ENCODE measurements around the gene WWC1.

DNA sequence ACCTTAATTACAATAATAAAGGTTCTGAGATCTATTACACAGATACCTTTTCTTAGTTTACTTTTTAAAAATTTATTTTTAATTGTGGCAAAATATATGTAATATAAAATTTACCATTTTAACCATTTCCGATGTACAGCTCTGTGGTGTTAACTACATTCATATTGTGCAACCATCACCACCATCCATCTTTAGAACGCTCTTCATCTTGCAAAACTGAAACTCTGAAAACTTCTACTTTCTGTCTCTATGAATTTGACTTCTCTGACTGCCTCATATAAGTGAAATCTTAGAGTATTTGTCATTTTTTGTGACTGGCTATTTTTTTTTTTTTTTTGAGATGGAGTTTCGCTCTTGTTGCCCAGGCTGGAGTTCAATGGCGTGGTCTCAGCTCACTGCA is 26.8 kb downstream of the WWC1 start:
- TF ChIP-seq SIN3A (IDR thresholded peaks at IDR 0.05; ENCODE audit: low read depth) (no peak), EZH2 (IDR thresholded peaks at IDR 0.05) (no peak), CTCF (IDR thresholded peaks at IDR 0.05 in 2 of 3, conservative IDR thresholded peaks at IDR 0.05 in 1 of 3; ENCODE audit: borderline replicate concordance in 1 of 3, insufficient read depth in 1 of 3, low read depth in 2 of 3, low read length in 2 of 3) (no peak), POLR2A (IDR thresholded peaks at IDR 0.05; ENCODE audit: borderline replicate concordance, extremely low read depth, insufficient read depth, insufficient read length) (no peak), REST (IDR thresholded peaks at IDR 0.05; ENCODE audit: low read depth) (no peak), ZFX (IDR thresholded peaks at IDR 0.05) (no peak)
- TF ChIP-seq, protein P1, sequence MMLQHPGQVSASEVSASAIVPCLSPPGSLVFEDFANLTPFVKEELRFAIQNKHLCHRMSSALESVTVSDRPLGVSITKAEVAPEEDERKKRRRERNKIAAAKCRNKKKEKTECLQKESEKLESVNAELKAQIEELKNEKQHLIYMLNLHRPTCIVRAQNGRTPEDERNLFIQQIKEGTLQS (IDR thresholded peaks at IDR 0.05), result no peak
